Epithelial cell of esophagus (primary cell): Measurements from ENCODE around the gene CATSPERZ.

Experiments
- DNase-seq: peaks from one replicate; pipeline ENCODE4 v3.0.0; 2010; ENCODE audit warnings: low read depth
- H3K4me3 ChIP-seq: 2 replicates; pipeline ENCODE4 v1.5.1; 2011; ENCODE audit warnings: mild to moderate bottlenecking, low read length, control low read depth
- TF ChIP-seq, protein P1 (sequence below): IDR thresholded peaks from 2 replicates; pipeline ENCODE4 v1.5.1; 2011; ENCODE audit warnings: low read depth, mild to moderate bottlenecking, low read length, control low read depth, inconsistent platforms; ENCODE audit not compliant: insufficient read depth; ENCODE audit errors: missing control alignments

CATSPERZ gene

DNA sequence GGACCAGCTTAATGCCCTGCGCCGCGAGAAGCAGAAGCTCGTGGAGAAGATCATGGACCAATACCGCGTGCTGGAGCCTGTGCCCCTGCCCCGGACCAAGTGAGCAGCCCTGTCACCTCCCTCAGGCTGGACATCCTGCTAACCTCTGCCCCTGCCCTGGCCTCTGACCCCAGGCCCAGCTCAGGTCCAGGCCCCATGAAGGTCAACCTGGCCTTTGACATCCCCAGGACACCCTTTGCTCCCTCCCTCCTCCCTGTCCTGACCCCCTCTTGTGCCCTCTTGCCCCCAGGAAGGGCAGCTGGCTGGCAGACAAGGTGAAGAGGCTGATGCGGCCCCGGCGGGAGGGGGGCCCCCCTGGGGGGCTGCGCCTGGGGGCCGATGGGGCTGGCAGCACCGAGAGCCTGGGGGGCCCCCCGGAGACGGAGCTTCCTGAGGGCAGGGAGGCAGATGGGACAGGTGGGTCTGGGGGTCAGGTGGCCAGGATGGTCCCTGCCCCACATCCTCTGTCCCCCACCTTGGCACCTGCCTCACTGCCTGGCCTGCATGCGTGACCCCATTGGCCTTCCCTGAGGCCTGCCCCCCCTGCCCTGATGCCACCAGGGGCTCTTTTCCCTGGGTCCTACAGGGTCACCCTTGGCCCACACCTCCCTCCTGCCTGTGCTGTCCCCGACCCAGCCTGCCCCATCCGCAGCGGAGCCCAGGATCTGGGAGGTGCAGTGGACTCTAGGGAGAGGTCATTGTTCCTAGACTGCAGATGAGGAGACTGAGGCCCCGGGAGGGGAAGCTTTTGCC is 53.8 kb downstream of the CATSPERZ start:
- H3K4me3 ChIP-seq, result no peak overlapping the region
- TF ChIP-seq, protein P1, sequence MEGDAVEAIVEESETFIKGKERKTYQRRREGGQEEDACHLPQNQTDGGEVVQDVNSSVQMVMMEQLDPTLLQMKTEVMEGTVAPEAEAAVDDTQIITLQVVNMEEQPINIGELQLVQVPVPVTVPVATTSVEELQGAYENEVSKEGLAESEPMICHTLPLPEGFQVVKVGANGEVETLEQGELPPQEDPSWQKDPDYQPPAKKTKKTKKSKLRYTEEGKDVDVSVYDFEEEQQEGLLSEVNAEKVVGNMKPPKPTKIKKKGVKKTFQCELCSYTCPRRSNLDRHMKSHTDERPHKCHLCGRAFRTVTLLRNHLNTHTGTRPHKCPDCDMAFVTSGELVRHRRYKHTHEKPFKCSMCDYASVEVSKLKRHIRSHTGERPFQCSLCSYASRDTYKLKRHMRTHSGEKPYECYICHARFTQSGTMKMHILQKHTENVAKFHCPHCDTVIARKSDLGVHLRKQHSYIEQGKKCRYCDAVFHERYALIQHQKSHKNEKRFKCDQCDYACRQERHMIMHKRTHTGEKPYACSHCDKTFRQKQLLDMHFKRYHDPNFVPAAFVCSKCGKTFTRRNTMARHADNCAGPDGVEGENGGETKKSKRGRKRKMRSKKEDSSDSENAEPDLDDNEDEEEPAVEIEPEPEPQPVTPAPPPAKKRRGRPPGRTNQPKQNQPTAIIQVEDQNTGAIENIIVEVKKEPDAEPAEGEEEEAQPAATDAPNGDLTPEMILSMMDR, result no peak
- no peak for DNase-seq
